ENCODE measurements around the gene GJB1. TPM values are rescaled to one million over a fixed set of nuclear protein-coding genes. Genes with fewer than 3 reads are reported as not detected.
A peak's percentile ranks its signal among the peaks of the same experiment; 100 is the strongest.

Gene GJB1
- total and polyA plus RNA-seq, 9 of the 15 experiments (the other 6 are each of a cell fraction or from before 2014, with no cell fraction given) = 0.11 TPM; not detected in 8

GRCh38 chrX:71174795-71175194 is 48.2 kb upstream of the GJB1 start:
- Histone ChIP-seq H2AFZ (ENCODE audit: low read depth, low read length) (no peak overlapping the region), H3K4me3 (no peak overlapping the region), H3K79me2 (ENCODE audit: control insufficient read depth, insufficient read depth, low read length) (no peaks in the 10 kb centered on the region), H3K36me3 (ENCODE audit: control insufficient read depth, insufficient read depth, low read length) (no peaks in the 10 kb centered on the region; the same call in 2 of the 3 replicates), H3K9me1 (ENCODE audit: control insufficient read depth, insufficient read depth, low read length) (no peaks in the 10 kb centered on the region), H3K4me1 (replicated peaks in 1 of 2; ENCODE audit: control insufficient read depth in 2 of 2, insufficient read depth in 2 of 2, low read length in 2 of 2) (peaks cover 17 to 25% of the 10 kb centered on the region in 2 experiments; a peak in 4 of 5 replicates), H3K9ac (ENCODE audit: insufficient read depth in 1 of 2, low read depth in 2 of 2, low read length in 2 of 2) (no peak overlapping the region), H3K4me2 (ENCODE audit: insufficient read depth, low read length) (no peak overlapping the region), H3K9me3 (replicated peaks; ENCODE audit: control insufficient read depth, insufficient read depth, low read depth, low read length) (no peaks in the 10 kb centered on the region), H4K20me1 (replicated peaks; ENCODE audit: control insufficient read depth, insufficient read depth, low read length) (no peaks in the 10 kb centered on the region), H3K27me3 (ENCODE audit: control insufficient read depth in 2 of 2, insufficient read depth in 2 of 2, low read length in 2 of 2) (no peaks in the 10 kb centered on the region), H3K27ac (ENCODE audit: extremely low read depth, low read depth, low read length) (no peak overlapping the region)
- ChIA-PET POLR2A (no interaction called here), CTCF (ENCODE audit: low intra/inter-chr PET ratio) (no interaction called here)
- ATAC-seq (no peak), DNase-seq (ENCODE audit: extremely low read depth in 1 of 4, low spot score in 3 of 4) (no peak), FAIRE-seq (no peak)
- no TSS peak for BruUV-seq (replicated peaks)
- 73% methylated on average over 1 of the region's 1 CpG for WGBS (ENCODE audit: insufficient coverage, low coverage, missing lambda C conversion rate)
- intact Hi-C loops (cut with micrococcal nuclease) (loop anchor here (5.0 kb wide), 2 partner anchors 402 to 722 kb away; no protein-coding TSS in a partner anchor), in situ Hi-C loops (cut with MboI) (loop anchor here (5.0 to 10.0 kb wide), 3 partner anchors 77 to 410 kb away; partner anchors contain the start of gene FOXO4)
- TF ChIP-seq RBM25 (IDR thresholded peaks at IDR 0.05; ENCODE audit: low read depth, low read length, severe bottlenecking) = peak; percentile 79
- TF ChIP-seq KDM1A (IDR thresholded peaks at IDR 0.05) = 0 out of 4 replicates have a peak, but pooled peaks of 1 of the 2 experiments have one; percentile 36
- TF ChIP-seq BCOR (IDR thresholded peaks at IDR 0.05) = peak; percentile 75
- no peak for TF ChIP-seq ZNF79 (CRISPR knock-in tag; IDR thresholded peaks at IDR 0.05; ENCODE audit: low read depth)

- FAIRE-seq (no peak), DNase-seq (ENCODE audit: extremely low read depth in 1 of 4, low spot score in 3 of 4) (no peak), ATAC-seq (no peak)
- in situ Hi-C loops (cut with MboI) (loop anchor here (5.0 to 10.0 kb wide), 3 partner anchors 78 to 411 kb away; partner anchors contain the start of gene FOXO4), intact Hi-C loops (cut with micrococcal nuclease) (loop anchor here (5.0 kb wide), 2 partner anchors 403 to 723 kb away; no protein-coding TSS in a partner anchor)
- Histone ChIP-seq H3K4me3 (no peak overlapping the region), H3K27me3 (ENCODE audit: control insufficient read depth in 2 of 2, insufficient read depth in 2 of 2, low read length in 2 of 2) (no peaks in the 10 kb centered on the region), H2AFZ (ENCODE audit: low read depth, low read length) (no peak overlapping the region), H3K9ac (ENCODE audit: insufficient read depth in 1 of 2, low read depth in 2 of 2, low read length in 2 of 2) (no peak overlapping the region), H3K4me2 (ENCODE audit: insufficient read depth, low read length) (no peak overlapping the region), H3K4me1 (replicated peaks in 1 of 2; ENCODE audit: control insufficient read depth in 2 of 2, insufficient read depth in 2 of 2, low read length in 2 of 2) (peaks cover 9 to 21% of the 10 kb centered on the region in 2 experiments; a peak in 3 of 5 replicates), H3K9me3 (replicated peaks; ENCODE audit: control insufficient read depth, insufficient read depth, low read depth, low read length) (no peaks in the 10 kb centered on the region), H3K9me1 (ENCODE audit: control insufficient read depth, insufficient read depth, low read length) (no peaks in the 10 kb centered on the region), H4K20me1 (replicated peaks; ENCODE audit: control insufficient read depth, insufficient read depth, low read length) (no peaks in the 10 kb centered on the region), H3K27ac (ENCODE audit: extremely low read depth, low read depth, low read length) (no peak overlapping the region), H3K36me3 (ENCODE audit: control insufficient read depth, insufficient read depth, low read length) (no peaks in the 10 kb centered on the region; the same call in 2 of the 3 replicates), H3K79me2 (ENCODE audit: control insufficient read depth, insufficient read depth, low read length) (no peaks in the 10 kb centered on the region)
- ChIA-PET CTCF (ENCODE audit: low intra/inter-chr PET ratio) (no interaction called here), POLR2A (no interaction called here)
- BruUV-seq (replicated peaks) = no TSS peak
- 61% methylated on average over 5 of the region's 5 CpGs for WGBS (ENCODE audit: insufficient coverage, low coverage, missing lambda C conversion rate)
- no peak for TF ChIP-seq SNIP1 (IDR thresholded peaks at IDR 0.05; ENCODE audit: low read depth)
- no peak for TF ChIP-seq CEBPG (CRISPR knock-in tag; IDR thresholded peaks at IDR 0.05)
- TF ChIP-seq CEBPG (tag; conservative IDR thresholded peaks at IDR 0.05 in 1 of 2, IDR thresholded peaks at IDR 0.05 in 1 of 2) = no peak
- TF ChIP-seq POLR2AphosphoS5 (IDR thresholded peaks at IDR 0.05; ENCODE audit: control insufficient read depth, insufficient read depth, low read depth, low read length) = no peak
- no peak for TF ChIP-seq L3MBTL2 (IDR thresholded peaks at IDR 0.05)
- no peak for TF ChIP-seq ZNF830 (CRISPR knock-in tag; IDR thresholded peaks at IDR 0.05)
- no peak for TF ChIP-seq HDAC2 (IDR thresholded peaks at IDR 0.05)
- TF ChIP-seq NONO (IDR thresholded peaks at IDR 0.05; ENCODE audit: low read depth in 2 of 2, low read length in 1 of 2) = no peak
- TF ChIP-seq, protein P1, sequence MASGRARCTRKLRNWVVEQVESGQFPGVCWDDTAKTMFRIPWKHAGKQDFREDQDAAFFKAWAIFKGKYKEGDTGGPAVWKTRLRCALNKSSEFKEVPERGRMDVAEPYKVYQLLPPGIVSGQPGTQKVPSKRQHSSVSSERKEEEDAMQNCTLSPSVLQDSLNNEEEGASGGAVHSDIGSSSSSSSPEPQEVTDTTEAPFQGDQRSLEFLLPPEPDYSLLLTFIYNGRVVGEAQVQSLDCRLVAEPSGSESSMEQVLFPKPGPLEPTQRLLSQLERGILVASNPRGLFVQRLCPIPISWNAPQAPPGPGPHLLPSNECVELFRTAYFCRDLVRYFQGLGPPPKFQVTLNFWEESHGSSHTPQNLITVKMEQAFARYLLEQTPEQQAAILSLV (tag; IDR thresholded peaks at IDR 0.05) = no peak
- TF ChIP-seq THRB (CRISPR knock-in tag; conservative IDR thresholded peaks at IDR 0.05) = no peak
Observed at GRCh38 chrX:71175531-71175930, 47.5 kb upstream of the GJB1 start.

Measured in K562 (cell line).